Brain microvascular endothelial cell (primary cell): ENCODE results near the gene RAMP1.

Source experiments
- DNase-seq: peaks from one replicate; pipeline ENCODE4 v3.0.0-alpha.2; 2020
- H3K27ac ChIP-seq: fragments of 250-450 bp; sonication (Bioruptor Pico); 2 replicates; pipeline ENCODE4 v1.5.1; 2020; ENCODE audit warnings: mild to moderate bottlenecking, moderate library complexity
- H3K27me3 ChIP-seq: fragments of 250-450 bp; sonication (Bioruptor Pico); replicated peaks from 2 replicates; pipeline ENCODE4 v1.5.1; 2020; ENCODE audit warnings: mild to moderate bottlenecking
- H3K36me3 ChIP-seq: fragments of 250-450 bp; sonication (Bioruptor Pico); replicated peaks from 2 replicates; pipeline ENCODE4 v1.5.1; 2020; ENCODE audit warnings: mild to moderate bottlenecking
- H3K4me3 ChIP-seq: 2 replicates; pipeline ENCODE4 v1.5.1; 2011; ENCODE audit warnings: low read depth, mild to moderate bottlenecking, control low read depth, low read length, moderate library complexity
- CTCF ChIP-seq: IDR thresholded peaks from 2 replicates; pipeline ENCODE4 v1.5.1; 2011; ENCODE audit warnings: low read depth, mild to moderate bottlenecking, moderate library complexity, low read length, control low read depth, inconsistent platforms; ENCODE audit errors: missing control alignments
- in situ Hi-C: cut with HindIII; loops from 2 replicates; pipeline ENCODE4 v1.10.0; 2017; ENCODE audit warnings: low sequenced_read_pairs, low pct_ligation_motif_present

RAMP1 gene

GRCh38 chr2:237885931-237886684, 26.7 kb downstream of the RAMP1 start:
- no peaks in the 10 kb centered on the region for H3K27me3 ChIP-seq
- H3K36me3 ChIP-seq, result no peaks in the 10 kb centered on the region
- no peak overlapping the region for H3K4me3 ChIP-seq
- no peak for DNase-seq
- in situ Hi-C loops, result no loop called here
- no peak for TF ChIP-seq CTCF
- H3K27ac ChIP-seq, result no peak overlapping the region

- Histone ChIP-seq H3K4me3 (no peak overlapping the region), H3K27me3 (no peaks in the 10 kb centered on the region), H3K36me3 (no peaks in the 10 kb centered on the region), H3K27ac (no peak overlapping the region)
- in situ Hi-C loops, result no loop called here
- no peak for DNase-seq
- TF ChIP-seq CTCF, result no peak
These were observed 27.5 kb downstream of the RAMP1 start for GRCh38 chr2:237886685-237887481.

- no peaks in the 10 kb centered on the region for H3K27me3 ChIP-seq
- in situ Hi-C loops, result no loop called here
- peak; percentile 14 for DNase-seq
- TF ChIP-seq CTCF, result no peak
- no peak overlapping the region for H3K27ac ChIP-seq
- H3K4me3 ChIP-seq, result no peak overlapping the region
- no peaks in the 10 kb centered on the region for H3K36me3 ChIP-seq
These were observed 29.0 kb downstream of the RAMP1 start for GRCh38 chr2:237888389-237888788.

DNA sequence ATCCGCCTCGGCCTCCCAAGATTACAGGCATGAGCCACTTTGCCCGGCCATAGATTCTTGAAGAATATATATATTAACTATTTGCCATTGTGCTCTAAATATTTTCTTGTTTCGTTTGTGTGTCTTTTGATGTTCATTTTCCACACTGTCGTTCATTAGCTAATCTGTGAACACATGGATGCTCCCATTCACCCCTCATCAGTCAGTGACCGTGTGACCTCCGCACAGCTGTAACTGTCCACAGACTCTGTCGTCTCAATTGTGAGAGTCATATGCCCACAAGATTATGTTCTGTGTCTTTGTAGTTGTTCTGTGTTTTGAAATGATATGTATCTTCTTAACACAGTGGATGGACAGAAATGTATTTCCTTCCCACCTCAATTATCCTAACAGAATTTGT, 29.6 kb downstream of the RAMP1 start:
- no peaks in the 10 kb centered on the region for H3K36me3 ChIP-seq
- TF ChIP-seq CTCF, result no peak
- no peak for DNase-seq
- H3K27ac ChIP-seq, result no peak overlapping the region
- in situ Hi-C loops, result no loop called here
- H3K27me3 ChIP-seq, result no peaks in the 10 kb centered on the region
- no peak overlapping the region for H3K4me3 ChIP-seq

GRCh38 chr2:237889811-237890210, 30.4 kb downstream of the RAMP1 start:
- in situ Hi-C loops, result no loop called here
- TF ChIP-seq CTCF, result no peak
- no peaks in the 10 kb centered on the region for H3K27me3 ChIP-seq

More at GRCh38 chr2:237889811-237890210, 30.4 kb downstream of the RAMP1 start:
- no peak overlapping the region for H3K27ac ChIP-seq
- H3K36me3 ChIP-seq, result no peaks in the 10 kb centered on the region
- DNase-seq, result no peak
- H3K4me3 ChIP-seq, result no peak overlapping the region
